Omental fat pad (tissue), 4 donors: Measurements from ENCODE around the gene PDGFRA. TPM values are rescaled to one million over a fixed set of nuclear protein-coding genes. Genes with fewer than 3 reads are reported as not detected.

ENCODE experiments used
- ATAC-seq: fragments of 150-250 bp; one replicate; pipeline ENCODE4 v1.9.1; 2016; ENCODE audit warnings: mild to moderate bottlenecking, moderate library complexity; ENCODE audit not compliant: low FRiP score
- DNase-seq: peaks from one replicate; pipeline ENCODE4 v3.0.0-alpha.2; 2019; ENCODE audit warnings: low spot score
- CTCF ChIP-seq, 3 donors: fragments of 450-650 bp; IDR thresholded peaks; one replicate each; pipeline ENCODE4 v1.5.1; 2016 to 2017; ENCODE audit warnings: antibody characterized with exemption in 3 of 3, mild to moderate bottlenecking in 3 of 3, moderate library complexity in 2 of 3
- total RNA-seq, 4 donors: library from RNA; depleted of rRNA; stranded (reverse); fragments of >200 nt; gene quantifications; one replicate each; pipeline ENCODE4 v1.1.0, GENCODE V29; 2016

Gene PDGFRA
- total RNA-seq, 4 donors from 2014 or later, result 135 to 272 (median 163) TPM

- ATAC-seq (peak; percentile 94), DNase-seq (no peak)
- TF ChIP-seq CTCF (IDR thresholded peaks at IDR 0.05), result peak in 2 of 3 donors; percentile 75 to 88
Measured at GRCh38 chr4:54217642-54218495, 11.2 kb upstream of the PDGFRA start.

- ATAC-seq, result no peak
- no peak for TF ChIP-seq CTCF (IDR thresholded peaks at IDR 0.05)
- no peak for DNase-seq
Measured at GRCh38 chr4:54218736-54219135, 10.4 kb upstream of the PDGFRA start.

GRCh38 chr4:54224996-54225597 is 4.0 kb upstream of the PDGFRA start:
- no peak for TF ChIP-seq CTCF (IDR thresholded peaks at IDR 0.05)
- ATAC-seq, result no peak
- DNase-seq, result no peak

GRCh38 chr4:54225598-54226403 is 3.3 kb upstream of the PDGFRA start:
- no peak for DNase-seq
- TF ChIP-seq CTCF (IDR thresholded peaks at IDR 0.05), result no peak
- no peak for ATAC-seq

- DNase-seq (no peak), ATAC-seq (peak; percentile 43)
- no peak for TF ChIP-seq CTCF (IDR thresholded peaks at IDR 0.05)
Measured at GRCh38 chr4:54226404-54227255, 2.5 kb upstream of the PDGFRA start.
